ENCODE measurements around the gene TCEANC.
"Not testable (repeated sequence)": the region's sequence is repeated elsewhere in the genome, so short reads cannot be mapped to it uniquely, and the experiment has no call there.

Gene TCEANC

GRCh38 chrX:13662355-13662791 lies 9.4 kb downstream of the TCEANC start:
- no peak for DNase-seq (ENCODE audit: low read depth, low spot score)
- POLR2A ChIA-PET, result no interaction called here
- TF ChIP-seq, protein P1, sequence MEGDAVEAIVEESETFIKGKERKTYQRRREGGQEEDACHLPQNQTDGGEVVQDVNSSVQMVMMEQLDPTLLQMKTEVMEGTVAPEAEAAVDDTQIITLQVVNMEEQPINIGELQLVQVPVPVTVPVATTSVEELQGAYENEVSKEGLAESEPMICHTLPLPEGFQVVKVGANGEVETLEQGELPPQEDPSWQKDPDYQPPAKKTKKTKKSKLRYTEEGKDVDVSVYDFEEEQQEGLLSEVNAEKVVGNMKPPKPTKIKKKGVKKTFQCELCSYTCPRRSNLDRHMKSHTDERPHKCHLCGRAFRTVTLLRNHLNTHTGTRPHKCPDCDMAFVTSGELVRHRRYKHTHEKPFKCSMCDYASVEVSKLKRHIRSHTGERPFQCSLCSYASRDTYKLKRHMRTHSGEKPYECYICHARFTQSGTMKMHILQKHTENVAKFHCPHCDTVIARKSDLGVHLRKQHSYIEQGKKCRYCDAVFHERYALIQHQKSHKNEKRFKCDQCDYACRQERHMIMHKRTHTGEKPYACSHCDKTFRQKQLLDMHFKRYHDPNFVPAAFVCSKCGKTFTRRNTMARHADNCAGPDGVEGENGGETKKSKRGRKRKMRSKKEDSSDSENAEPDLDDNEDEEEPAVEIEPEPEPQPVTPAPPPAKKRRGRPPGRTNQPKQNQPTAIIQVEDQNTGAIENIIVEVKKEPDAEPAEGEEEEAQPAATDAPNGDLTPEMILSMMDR (IDR thresholded peaks at IDR 0.05; ENCODE audit: insufficient read depth, low read length, missing control alignments), result no peak
- no peak overlapping the region for H3K4me3 ChIP-seq (ENCODE audit: low read depth, low read length)
- CTCF ChIA-PET, result interaction anchor here (0.8 to 1.8 kb wide), 5 partner anchors 12 to 716 kb away, joined by 3 to 5 read pairs (median 4); no protein-coding TSS in a partner anchor

GRCh38 chrX:13664020-13664419 lies 11.1 kb downstream of the TCEANC start:
- POLR2A ChIA-PET, result no interaction called here

GRCh38 chrX:13666836-13667235 lies 13.9 kb downstream of the TCEANC start:
- CTCF ChIA-PET, result interaction anchor here (1.0 kb wide), 1 partner anchor 21 kb away, joined by 5 read pairs; the partner anchor contains the start of gene RAB9A
- no peak overlapping the region for H3K4me3 ChIP-seq (ENCODE audit: low read depth, low read length)
- POLR2A ChIA-PET, result no interaction called here
- DNase-seq (ENCODE audit: low read depth, low spot score), result no peak
- TF ChIP-seq, protein P1 (IDR thresholded peaks at IDR 0.05; ENCODE audit: insufficient read depth, low read length, missing control alignments), result no peak

More at GRCh38 chrX:13664020-13664419, 11.1 kb downstream of the TCEANC start:
- TF ChIP-seq, protein P1 (IDR thresholded peaks at IDR 0.05; ENCODE audit: insufficient read depth, low read length, missing control alignments), result no peak
- CTCF ChIA-PET, result no interaction called here
- no peak for DNase-seq (ENCODE audit: low read depth, low spot score)
- H3K4me3 ChIP-seq (ENCODE audit: low read depth, low read length), result no peak overlapping the region

DNA sequence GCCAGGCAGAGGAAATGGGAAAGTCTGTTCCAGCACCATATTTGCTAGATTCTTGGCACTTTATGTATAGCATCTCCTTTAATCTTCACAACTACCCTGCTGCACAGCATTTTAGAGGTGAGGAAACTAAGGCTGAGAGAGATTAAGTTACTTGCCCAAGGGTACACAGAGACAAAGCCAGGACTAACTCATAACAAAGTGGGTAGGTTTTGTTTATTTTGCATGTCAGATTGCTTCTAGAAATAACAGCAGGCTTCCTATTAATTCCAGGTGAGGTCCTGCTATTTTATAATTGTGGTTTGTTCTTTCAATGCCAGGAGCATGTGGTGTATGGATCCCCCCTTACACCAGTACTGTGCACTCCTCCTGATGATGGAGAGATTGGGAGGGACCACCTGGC lies 15.0 kb downstream of the TCEANC start:
- TF ChIP-seq, protein P1 (IDR thresholded peaks at IDR 0.05; ENCODE audit: insufficient read depth, low read length, missing control alignments), result no peak
- ChIA-PET POLR2A (no interaction called here), CTCF (no interaction called here)
- DNase-seq (ENCODE audit: low read depth, low spot score), result no peak
- H3K4me3 ChIP-seq (ENCODE audit: low read depth, low read length), result no peak overlapping the region

DNA sequence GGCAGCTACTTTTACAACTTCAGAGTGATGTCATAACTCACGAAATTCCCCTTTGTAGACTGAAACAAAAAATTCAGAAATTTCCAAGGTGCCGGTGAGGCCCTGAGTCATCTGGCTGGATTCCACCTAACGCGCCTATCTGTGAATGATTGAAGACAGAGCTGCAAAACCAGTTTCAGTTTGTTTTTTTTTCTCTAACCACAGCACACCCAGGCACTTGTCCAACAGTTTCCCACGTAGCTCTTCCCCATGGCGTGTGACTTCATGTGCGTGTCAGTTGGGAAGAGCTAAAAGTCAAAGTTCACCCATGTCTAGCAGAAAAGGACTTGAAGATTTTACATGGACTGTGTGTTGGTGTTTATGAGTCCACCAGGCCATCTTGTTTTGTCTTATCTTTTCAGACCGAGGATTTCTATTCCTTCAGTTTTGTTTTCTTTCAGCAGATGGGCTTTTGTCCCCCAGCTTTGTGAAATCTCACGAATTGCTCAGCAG lies 16.4 kb downstream of the TCEANC start:
- ChIA-PET CTCF (interaction anchor here (1.2 to 2.0 kb wide), 2 partner anchors 10 to 23 kb away, joined by 4 to 8 read pairs; no protein-coding TSS in a partner anchor), POLR2A (interaction anchor here (1.0 kb wide), 1 partner anchor 65 kb away, joined by 4 read pairs; the partner anchor contains the start of genes OFD1 and TRAPPC2)
- no peak overlapping the region for H3K4me3 ChIP-seq (ENCODE audit: low read depth, low read length)
- TF ChIP-seq, protein P1 (IDR thresholded peaks at IDR 0.05; ENCODE audit: insufficient read depth, low read length, missing control alignments), result no peak
- DNase-seq (ENCODE audit: low read depth, low spot score), result peak; percentile 88

- not testable (repeated sequence) for DNase-seq (ENCODE audit: low read depth, low spot score); H3K4me3 ChIP-seq (ENCODE audit: low read depth, low read length)
- ChIA-PET CTCF (interaction anchor here (1.2 to 2.0 kb wide), 2 partner anchors 11 to 24 kb away, joined by 4 to 8 read pairs; no protein-coding TSS in a partner anchor), POLR2A (interaction anchor here (1.0 kb wide), 1 partner anchor 65 kb away, joined by 4 read pairs; the partner anchor contains the start of genes OFD1 and TRAPPC2)
These were observed 16.8 kb downstream of the TCEANC start for GRCh38 chrX:13669755-13670154.

GRCh38 chrX:13670197-13670596 lies 17.3 kb downstream of the TCEANC start:
- no peak for DNase-seq (ENCODE audit: low read depth, low spot score)
- H3K4me3 ChIP-seq (ENCODE audit: low read depth, low read length), result no peak overlapping the region
- POLR2A ChIA-PET, result no interaction called here
- CTCF ChIA-PET, result interaction anchor here (1.2 to 2.0 kb wide), 2 partner anchors 11 to 24 kb away, joined by 4 to 8 read pairs; no protein-coding TSS in a partner anchor
- TF ChIP-seq, protein P1 (IDR thresholded peaks at IDR 0.05; ENCODE audit: insufficient read depth, low read length, missing control alignments), result no peak

Data from AG04449 (cell line).